NCI-H526 treated with DMSO at 0.1 percent for 48 hours (cell line): ENCODE results near the gene LAMB2.

Source experiments
- DNase-seq: peaks from one replicate; lab custom pipeline; 2025; lab: John Stamatoyannopoulos, UW

LAMB2 gene

GRCh38 chr3:49076116-49076515, 56.7 kb downstream of the LAMB2 start:
- DNase-seq, result no peak
